PC-9 (cell line): Measurements from ENCODE around the gene FOXN1. TPM values are rescaled to one million over a fixed set of nuclear protein-coding genes. Genes with fewer than 3 reads are reported as not detected.

Experiments
- BruUV-seq: library from RNA; stranded (reverse); fragments of 400-500 nt; replicated peaks from 2 replicates; lab custom pipeline; 2021; lab: Mats Ljungman, UMichigan
- CTCF ChIA-PET: fragments of 300-600 bp; sonication (Branson Sonifier 250); formaldehyde crosslinking; loops from one replicate; lab custom pipeline; 2022; ENCODE audit warnings: antibody characterized with exemption; lab: Charles Lee
- POLR2A ChIA-PET: fragments of 300-600 bp; sonication (Branson Sonifier 250); formaldehyde crosslinking; loops from one replicate; lab custom pipeline; 2022; ENCODE audit warnings: antibody characterized with exemption; ENCODE audit not compliant: unreplicated experiment; lab: Charles Lee
- DNase-seq, 2 experiments: peaks; one replicate each; pipeline versions ENCODE4 v3.0.0 to v3.0.0-alpha.2; 2015 to 2022; ENCODE audit warnings: mixed read lengths in 1 of 2
- H2AFZ ChIP-seq: fragments of 200-600 bp; sonication (generic); 2 replicates; pipeline ENCODE4 v1.8.1; 2017; ENCODE audit warnings: antibody characterized with exemption
- H3F3A ChIP-seq: fragments of 200-600 bp; sonication (generic); 2 replicates; pipeline ENCODE4 v1.8.1; 2017; ENCODE audit warnings: antibody characterized with exemption, mild to moderate bottlenecking, low read depth; ENCODE audit not compliant: insufficient read depth
- H3K27ac ChIP-seq: fragments of 200-600 bp; sonication (generic); 2 replicates; pipeline ENCODE4 v1.6.1; 2016; ENCODE audit warnings: mixed run types
- H3K27me3 ChIP-seq: fragments of 200-600 bp; sonication (generic); 2 replicates; pipeline ENCODE4 v1.6.1; 2016; ENCODE audit warnings: low read depth, mixed run types; ENCODE audit not compliant: insufficient read depth
- H3K36me3 ChIP-seq: fragments of 200-600 bp; sonication (generic); 2 replicates; pipeline ENCODE4 v1.6.1; 2016; ENCODE audit warnings: low read depth, mixed run types
- H3K4me1 ChIP-seq: fragments of 200-600 bp; sonication (generic); replicated peaks from 2 replicates; pipeline ENCODE4 v1.6.1; 2016; ENCODE audit warnings: mixed run types; ENCODE audit not compliant: insufficient read depth
- H3K4me2 ChIP-seq: fragments of 200-600 bp; sonication (generic); 2 replicates; pipeline ENCODE4 v1.6.1; 2017; ENCODE audit warnings: mixed run types
- H3K4me3 ChIP-seq: fragments of 200-600 bp; sonication (generic); 2 replicates; pipeline ENCODE4 v1.6.1; 2016; ENCODE audit warnings: mixed run types
- H3K79me2 ChIP-seq: fragments of 200-600 bp; sonication (generic); 2 replicates; pipeline ENCODE4 v1.6.1; 2017; ENCODE audit warnings: low read depth, mixed run types
- H3K9me2 ChIP-seq: fragments of 200-600 bp; sonication (generic); 2 replicates; pipeline ENCODE4 v1.8.1; 2017; ENCODE audit warnings: mild to moderate bottlenecking; ENCODE audit not compliant: insufficient read depth
- H3K9me3 ChIP-seq: fragments of 200-600 bp; sonication (generic); 2 replicates; pipeline ENCODE4 v1.8.1; 2016; ENCODE audit warnings: low read depth; ENCODE audit not compliant: insufficient read depth
- H4K20me1 ChIP-seq: fragments of 200-600 bp; sonication (generic); 2 replicates; pipeline ENCODE4 v1.8.1; 2017; ENCODE audit not compliant: insufficient read depth
- CTCF ChIP-seq: fragments of 200-600 bp; sonication (generic); conservative IDR thresholded peaks from 2 replicates; pipeline ENCODE4 v1.6.1; 2017; ENCODE audit warnings: mixed run types, antibody characterized with exemption, mild to moderate bottlenecking, moderate library complexity
- EZH2 ChIP-seq: fragments of 200-600 bp; sonication (generic); IDR thresholded peaks from 2 replicates; pipeline ENCODE4 v1.8.0; 2017; ENCODE audit warnings: antibody characterized with exemption, low read depth
- intact Hi-C: fragments of 100-400 bp; cut with micrococcal nuclease; formaldehyde crosslinking; loops from one replicate; pipeline ENCODE4 v1.10.0; 2022; ENCODE audit not compliant: unreplicated experiment
- total RNA-seq: library from RNA; stranded (reverse); gene quantifications from 2 replicates; pipeline ENCODE4 v1.2.3, GENCODE V29; 2021

FOXN1 gene
- total RNA-seq, 1 experiment from 2014 or later, result not detected

- no TSS peak for BruUV-seq
- peaks cover 5% of the 10 kb centered on the region; the same call in 1 of the 2 replicates for H3F3A ChIP-seq
- ChIA-PET POLR2A (no interaction called here), CTCF (no interaction called here)
- no peak overlapping the region for H2AFZ ChIP-seq
- H3K27me3 ChIP-seq, result peaks cover 4% of the 10 kb centered on the region; the same call in 1 of the 2 replicates
- H3K9me2 ChIP-seq, result no peaks in the 10 kb centered on the region
- H3K79me2 ChIP-seq, result no peaks in the 10 kb centered on the region
- no peak for DNase-seq
- H3K4me1 ChIP-seq, result peaks cover 24% of the 10 kb centered on the region
- H3K36me3 ChIP-seq, result no peaks in the 10 kb centered on the region
- H4K20me1 ChIP-seq, result no peaks in the 10 kb centered on the region
- no peaks in the 10 kb centered on the region for H3K9me3 ChIP-seq
- H3K4me2 ChIP-seq, result no peak overlapping the region
- no peak overlapping the region for H3K4me3 ChIP-seq
- intact Hi-C loops, result no loop called here
- H3K27ac ChIP-seq, result no peak overlapping the region
- TF ChIP-seq EZH2 (no peak), CTCF (no peak)
Measured at GRCh38 chr17:28530926-28531325, 24.8 kb downstream of the FOXN1 start.

GRCh38 chr17:28532050-28532960 is 26.2 kb downstream of the FOXN1 start:
- no peaks in the 10 kb centered on the region for H3K79me2 ChIP-seq
- DNase-seq, result no peak
- intact Hi-C loops, result no loop called here
- no peaks in the 10 kb centered on the region for H3K9me3 ChIP-seq
- peaks cover 7% of the 10 kb centered on the region; the same call in 1 of the 2 replicates for H3K27me3 ChIP-seq
- H3K36me3 ChIP-seq, result no peaks in the 10 kb centered on the region
- no TSS peak for BruUV-seq
- H3K9me2 ChIP-seq, result no peaks in the 10 kb centered on the region
- H3F3A ChIP-seq, result peaks cover 2% of the 10 kb centered on the region; the same call in 1 of the 2 replicates
- no peaks in the 10 kb centered on the region for H4K20me1 ChIP-seq
- no peak overlapping the region for H2AFZ ChIP-seq
- no peak overlapping the region for H3K4me2 ChIP-seq
- ChIA-PET POLR2A (no interaction called here), CTCF (no interaction called here)
- H3K4me3 ChIP-seq, result no peak overlapping the region
- no peak overlapping the region for H3K27ac ChIP-seq
- TF ChIP-seq EZH2, result no peak
- no peak for TF ChIP-seq CTCF
- peaks cover 18% of the 10 kb centered on the region for H3K4me1 ChIP-seq

- no peaks in the 10 kb centered on the region for H3K9me3 ChIP-seq
- peaks cover 8% of the 10 kb centered on the region for H3K4me1 ChIP-seq
- intact Hi-C loops, result no loop called here
- no peaks in the 10 kb centered on the region for H3F3A ChIP-seq
- no peaks in the 10 kb centered on the region for H3K79me2 ChIP-seq
- ChIA-PET POLR2A (no interaction called here), CTCF (no interaction called here)
- H3K9me2 ChIP-seq, result no peaks in the 10 kb centered on the region
- no peak for TF ChIP-seq EZH2
- no peak for TF ChIP-seq CTCF
- H3K27ac ChIP-seq, result no peak overlapping the region
- no peak overlapping the region for H2AFZ ChIP-seq
- H3K4me2 ChIP-seq, result no peak overlapping the region
- H3K27me3 ChIP-seq, result peaks cover 7% of the 10 kb centered on the region; the same call in 1 of the 2 replicates
- BruUV-seq, result no TSS peak
- no peaks in the 10 kb centered on the region for H3K36me3 ChIP-seq
- no peak overlapping the region for H3K4me3 ChIP-seq
- H4K20me1 ChIP-seq, result no peaks in the 10 kb centered on the region
- DNase-seq, result no peak
Measured at GRCh38 chr17:28533091-28533807, 27.1 kb downstream of the FOXN1 start.
